HepG2 (cell line): ENCODE results near the gene SEC31A.

Experiments used
- FOXK2 ChIP-seq: fragments of 450-650 bp; IDR thresholded peaks from 2 replicates; pipeline ENCODE4 v1.6.1; 2016
- RBM39 ChIP-seq: fragments of 200-400 bp; formaldehyde crosslinking; IDR thresholded peaks from one replicate; pipeline ENCODE4 v1.6.1; 2018; ENCODE audit warnings: antibody characterized with exemption, mild to moderate bottlenecking, low read depth, low read length; ENCODE audit not compliant: poor library complexity, severe bottlenecking
- ZBTB42 ChIP-seq: sonication (generic); formaldehyde crosslinking; IDR thresholded peaks from 2 replicates; pipeline ENCODE4 v1.5.0; 2020; ENCODE audit warnings: mild to moderate bottlenecking, missing genetic modification reagents
- TF ChIP-seq, protein P1 (sequence below): sonication (generic); formaldehyde crosslinking; IDR thresholded peaks from 2 replicates; pipeline ENCODE4 v1.5.0; 2020; ENCODE audit warnings: mild to moderate bottlenecking, missing genetic modification reagents, moderate library complexity
- TF ChIP-seq, protein P2 (sequence below): sonication (generic); formaldehyde crosslinking; IDR thresholded peaks from 2 replicates; pipeline ENCODE4 v1.9.0; 2021; ENCODE audit warnings: missing genetic modification reagents, borderline replicate concordance

GRCh38 chr4:82839624-82840023 is 51.3 kb downstream of the SEC31A start:
- TF ChIP-seq FOXK2 (no peak), ZBTB42 (no peak), RBM39 (no peak)
- TF ChIP-seq, protein P1, sequence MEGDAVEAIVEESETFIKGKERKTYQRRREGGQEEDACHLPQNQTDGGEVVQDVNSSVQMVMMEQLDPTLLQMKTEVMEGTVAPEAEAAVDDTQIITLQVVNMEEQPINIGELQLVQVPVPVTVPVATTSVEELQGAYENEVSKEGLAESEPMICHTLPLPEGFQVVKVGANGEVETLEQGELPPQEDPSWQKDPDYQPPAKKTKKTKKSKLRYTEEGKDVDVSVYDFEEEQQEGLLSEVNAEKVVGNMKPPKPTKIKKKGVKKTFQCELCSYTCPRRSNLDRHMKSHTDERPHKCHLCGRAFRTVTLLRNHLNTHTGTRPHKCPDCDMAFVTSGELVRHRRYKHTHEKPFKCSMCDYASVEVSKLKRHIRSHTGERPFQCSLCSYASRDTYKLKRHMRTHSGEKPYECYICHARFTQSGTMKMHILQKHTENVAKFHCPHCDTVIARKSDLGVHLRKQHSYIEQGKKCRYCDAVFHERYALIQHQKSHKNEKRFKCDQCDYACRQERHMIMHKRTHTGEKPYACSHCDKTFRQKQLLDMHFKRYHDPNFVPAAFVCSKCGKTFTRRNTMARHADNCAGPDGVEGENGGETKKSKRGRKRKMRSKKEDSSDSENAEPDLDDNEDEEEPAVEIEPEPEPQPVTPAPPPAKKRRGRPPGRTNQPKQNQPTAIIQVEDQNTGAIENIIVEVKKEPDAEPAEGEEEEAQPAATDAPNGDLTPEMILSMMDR (CRISPR knock-in tag): no peak
- TF ChIP-seq, protein P2, sequence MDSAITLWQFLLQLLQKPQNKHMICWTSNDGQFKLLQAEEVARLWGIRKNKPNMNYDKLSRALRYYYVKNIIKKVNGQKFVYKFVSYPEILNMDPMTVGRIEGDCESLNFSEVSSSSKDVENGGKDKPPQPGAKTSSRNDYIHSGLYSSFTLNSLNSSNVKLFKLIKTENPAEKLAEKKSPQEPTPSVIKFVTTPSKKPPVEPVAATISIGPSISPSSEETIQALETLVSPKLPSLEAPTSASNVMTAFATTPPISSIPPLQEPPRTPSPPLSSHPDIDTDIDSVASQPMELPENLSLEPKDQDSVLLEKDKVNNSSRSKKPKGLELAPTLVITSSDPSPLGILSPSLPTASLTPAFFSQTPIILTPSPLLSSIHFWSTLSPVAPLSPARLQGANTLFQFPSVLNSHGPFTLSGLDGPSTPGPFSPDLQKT (CRISPR knock-in tag): no peak
